Esophagus squamous epithelium (tissue), 5 donors: ENCODE measurements around the gene OR5B2. TPM values are rescaled to one million over a fixed set of nuclear protein-coding genes. Genes with fewer than 3 reads are reported as not detected.
"Not testable (repeated sequence)": the region's sequence is repeated elsewhere in the genome, so short reads cannot be mapped to it uniquely, and the experiment has no call there.

Source experiments
- DNase-seq: peaks from one replicate; lab custom pipeline; 2025; lab: John Stamatoyannopoulos, UW
- H3K27ac ChIP-seq, 4 donors: fragments of 200-600 bp; sonication (generic); one replicate each; pipeline ENCODE4 v1.5.1; 2016 to 2019; ENCODE audit warnings: mild to moderate bottlenecking in 1 of 4
- H3K27me3 ChIP-seq, 4 donors: fragments of 200-600 bp; sonication (generic); 1 replicate in 3 of 4; 2 replicates in 1 of 4; pipeline versions ENCODE4 v1.5.1 to v1.6.0; 2017 to 2021; ENCODE audit warnings: antibody characterized with exemption in 1 of 4
- H3K36me3 ChIP-seq, 3 donors: fragments of 200-600 bp; sonication (generic); one replicate each; pipeline ENCODE4 v1.5.1; 2016 to 2019
- H3K4me1 ChIP-seq, 3 donors: fragments of 200-600 bp; sonication (generic); one replicate each; pipeline ENCODE4 v1.5.1; 2017 to 2019
- H3K4me3 ChIP-seq, 4 donors: fragments of 200-600 bp; sonication (generic); 1 replicate in 3 of 4; 2 replicates in 1 of 4; pipeline ENCODE4 v1.5.1; 2016 to 2019; ENCODE audit warnings: mild to moderate bottlenecking in 2 of 4, moderate library complexity in 1 of 4
- H3K9me3 ChIP-seq, 3 donors: fragments of 200-600 bp; sonication (generic); one replicate each; pipeline ENCODE4 v1.5.1; 2016 to 2019
- POLR2A ChIP-seq, 4 donors: fragments of 450-650 bp; IDR thresholded peaks; one replicate each; pipeline ENCODE4 v1.6.1; 2017; ENCODE audit warnings: antibody characterized with exemption in 4 of 4, mild to moderate bottlenecking in 4 of 4, moderate library complexity in 3 of 4
- WGBS, 2 donors: methylation state at CpG; one replicate each; pipeline ENCODE4 v1.1.5; 2018; 5-methylcytosine and 5-hydroxymethylcytosine counted together
- intact Hi-C: fragments of 100-400 bp; cut with DNase I; formaldehyde crosslinking; loops from one replicate; pipeline ENCODE4 v1.15.0; 2022
- total RNA-seq, 4 donors: library from RNA; depleted of rRNA; stranded (reverse); fragments of >200 nt; gene quantifications; one replicate each; pipeline ENCODE4 v1.1.0, GENCODE V29; 2016
- TF ChIP-seq, protein P1 (sequence below), 6 experiments: fragments of 450-650 bp in 4 of 6; fragments of 200-600 bp in 2 of 6; sonication (generic) in 2 of 6; IDR thresholded peaks; one replicate each; pipeline ENCODE4 v1.5.1; 2016 to 2019; ENCODE audit warnings: antibody characterized with exemption in 6 of 6, mild to moderate bottlenecking in 4 of 6, moderate library complexity in 4 of 6
- donor health status: DM: yes; HTN: yes; CAD: no.

The OR5B2 gene
- total RNA-seq, 4 donors from 2014 or later: not detected

DNA sequence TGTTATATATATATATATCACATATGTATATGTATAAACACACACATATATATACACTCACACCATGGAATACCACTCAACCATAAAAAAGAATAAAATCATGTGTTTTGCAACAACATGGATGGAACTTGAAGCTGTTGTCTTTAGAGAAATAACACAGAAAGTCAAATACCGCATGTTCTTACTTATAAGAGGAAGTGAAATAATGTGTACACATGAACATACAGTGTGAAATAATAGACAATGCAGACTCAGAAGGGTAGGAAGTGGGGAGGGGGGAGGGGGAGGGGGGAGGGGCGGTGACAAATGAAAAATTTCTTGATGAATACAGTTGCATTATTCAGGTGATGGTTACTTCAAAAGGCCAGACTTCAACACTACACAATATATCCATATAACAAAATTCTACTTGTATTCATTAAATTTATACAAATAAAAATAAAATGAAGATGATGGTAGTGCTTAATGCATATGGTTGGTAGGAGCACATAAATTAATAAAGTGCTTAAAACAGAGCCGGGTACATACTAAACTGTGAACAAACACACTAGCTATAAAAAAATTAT lies 5.8 kb upstream of the OR5B2 start:
- Histone ChIP-seq H3K27ac (no peak overlapping the region), H3K36me3 (no peaks in the 10 kb centered on the region), H3K4me3 (no peak overlapping the region), H3K9me3 (no peaks in the 10 kb centered on the region), H3K27me3 (no peaks in the 10 kb centered on the region), H3K4me1 (no peaks in the 10 kb centered on the region)
- 42 to 68% methylated on average over 3 of the region's 3 CpGs for WGBS, 2 donors
- DNase-seq: no peak
- TF ChIP-seq, protein P1, sequence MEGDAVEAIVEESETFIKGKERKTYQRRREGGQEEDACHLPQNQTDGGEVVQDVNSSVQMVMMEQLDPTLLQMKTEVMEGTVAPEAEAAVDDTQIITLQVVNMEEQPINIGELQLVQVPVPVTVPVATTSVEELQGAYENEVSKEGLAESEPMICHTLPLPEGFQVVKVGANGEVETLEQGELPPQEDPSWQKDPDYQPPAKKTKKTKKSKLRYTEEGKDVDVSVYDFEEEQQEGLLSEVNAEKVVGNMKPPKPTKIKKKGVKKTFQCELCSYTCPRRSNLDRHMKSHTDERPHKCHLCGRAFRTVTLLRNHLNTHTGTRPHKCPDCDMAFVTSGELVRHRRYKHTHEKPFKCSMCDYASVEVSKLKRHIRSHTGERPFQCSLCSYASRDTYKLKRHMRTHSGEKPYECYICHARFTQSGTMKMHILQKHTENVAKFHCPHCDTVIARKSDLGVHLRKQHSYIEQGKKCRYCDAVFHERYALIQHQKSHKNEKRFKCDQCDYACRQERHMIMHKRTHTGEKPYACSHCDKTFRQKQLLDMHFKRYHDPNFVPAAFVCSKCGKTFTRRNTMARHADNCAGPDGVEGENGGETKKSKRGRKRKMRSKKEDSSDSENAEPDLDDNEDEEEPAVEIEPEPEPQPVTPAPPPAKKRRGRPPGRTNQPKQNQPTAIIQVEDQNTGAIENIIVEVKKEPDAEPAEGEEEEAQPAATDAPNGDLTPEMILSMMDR (IDR thresholded peaks at IDR 0.05): no peak
- no peak for TF ChIP-seq POLR2A (IDR thresholded peaks at IDR 0.05)
- intact Hi-C loops: no loop called here

DNA sequence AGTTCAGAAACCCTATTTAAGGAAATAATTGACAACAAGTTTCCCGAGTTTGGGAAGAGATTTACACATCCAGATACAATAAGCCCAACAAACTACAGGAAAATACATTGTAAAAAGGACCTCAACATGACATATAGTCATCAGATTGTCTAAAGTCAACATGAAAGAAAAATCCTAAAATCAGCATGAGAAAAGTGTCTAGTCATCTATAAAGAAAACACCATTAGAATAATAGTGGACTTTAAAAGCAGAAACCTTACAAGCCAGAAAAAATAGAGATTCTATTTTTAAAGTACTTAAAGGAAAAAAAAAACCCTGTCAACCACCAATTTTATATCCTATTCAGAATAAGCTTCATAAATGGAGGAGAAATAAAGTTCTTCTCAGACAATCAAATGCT lies 1.4 kb upstream of the OR5B2 start:
- Histone ChIP-seq H3K9me3 (no peaks in the 10 kb centered on the region), H3K4me3 (no peak overlapping the region), H3K27ac (no peak overlapping the region), H3K4me1 (no peaks in the 10 kb centered on the region), H3K27me3 (no peaks in the 10 kb centered on the region), H3K36me3 (no peaks in the 10 kb centered on the region)
- intact Hi-C loops: no loop called here
- 0 to 36% methylated on average over 1 of the region's 1 CpG for WGBS, 2 donors
- no peak for DNase-seq
- no peak for TF ChIP-seq POLR2A (IDR thresholded peaks at IDR 0.05)
- TF ChIP-seq, protein P1 (IDR thresholded peaks at IDR 0.05): no peak

DNA sequence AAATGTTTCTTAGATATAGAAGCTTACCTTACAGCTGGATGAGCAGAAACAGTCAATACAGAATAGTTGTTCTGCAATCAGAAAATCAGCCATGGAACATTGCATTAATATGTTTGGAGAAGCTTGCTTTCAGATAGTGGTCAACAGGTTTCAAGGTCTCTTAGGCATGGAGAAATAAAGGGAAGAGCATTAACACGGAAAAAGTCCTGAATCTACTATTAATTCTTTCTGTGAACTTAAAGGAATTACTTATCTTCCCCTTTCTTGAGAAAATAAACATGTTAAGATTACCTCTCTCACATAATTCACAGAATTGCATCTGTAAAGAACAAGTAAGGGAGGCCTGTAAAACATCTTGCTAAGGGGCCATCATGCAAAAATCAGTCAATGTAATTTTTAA lies 21.1 kb downstream of the OR5B2 start, which contains the start of gene OR5B3:
Gene OR5B3, minus strand, starts transcription at position 101 of the 400 bp plus-strand sequence. CDS start 3,465 bp downstream, outside the sequence.
- WGBS, 2 donors: 61 to 85% methylated on average over 1 of the region's 1 CpG
- no peak within 1 kb of the TSS for H3K27ac ChIP-seq
- peaks cover 0 to 17% (median 5%) of the 10 kb centered on the region in 3 donors for H3K9me3 ChIP-seq
- H3K36me3 ChIP-seq: no peaks in the 10 kb centered on the region
- TF ChIP-seq POLR2A (IDR thresholded peaks at IDR 0.05): no peak
- TF ChIP-seq, protein P1 (IDR thresholded peaks at IDR 0.05): no peak
- H3K27me3 ChIP-seq: no peaks in the 10 kb centered on the region
- no peaks in the 10 kb centered on the region for H3K4me1 ChIP-seq
- DNase-seq: no peak
- intact Hi-C loops: no loop called here
- no peak within 1 kb of the TSS for H3K4me3 ChIP-seq

DNA sequence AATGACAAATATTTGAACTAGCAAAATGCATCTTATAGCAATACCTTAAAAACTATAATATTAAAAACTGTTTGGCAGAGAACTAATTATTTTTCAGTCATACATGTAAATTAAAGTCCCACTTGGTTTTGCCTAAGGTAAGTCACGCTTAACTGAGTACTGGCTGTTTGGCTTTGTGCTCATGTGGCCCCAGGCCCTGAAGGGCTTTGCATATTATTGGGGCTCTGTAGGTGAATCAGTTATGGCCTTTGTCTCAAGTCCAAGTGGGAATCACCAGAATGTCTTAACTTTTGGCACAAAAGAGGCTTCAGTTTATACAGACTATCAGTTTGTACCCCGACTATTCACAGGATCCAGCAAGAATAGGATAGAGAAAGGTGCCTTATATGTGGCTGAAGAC lies 28.3 kb downstream of the OR5B2 start:
- H3K4me1 ChIP-seq, H3K36me3 ChIP-seq, intact Hi-C loops, H3K9me3 ChIP-seq, H3K4me3 ChIP-seq, H3K27ac ChIP-seq, H3K27me3 ChIP-seq, DNase-seq: not testable (repeated sequence)
- WGBS, 2 donors: no CpG with 5 or more reads among the region's 2 CpGs

DNA sequence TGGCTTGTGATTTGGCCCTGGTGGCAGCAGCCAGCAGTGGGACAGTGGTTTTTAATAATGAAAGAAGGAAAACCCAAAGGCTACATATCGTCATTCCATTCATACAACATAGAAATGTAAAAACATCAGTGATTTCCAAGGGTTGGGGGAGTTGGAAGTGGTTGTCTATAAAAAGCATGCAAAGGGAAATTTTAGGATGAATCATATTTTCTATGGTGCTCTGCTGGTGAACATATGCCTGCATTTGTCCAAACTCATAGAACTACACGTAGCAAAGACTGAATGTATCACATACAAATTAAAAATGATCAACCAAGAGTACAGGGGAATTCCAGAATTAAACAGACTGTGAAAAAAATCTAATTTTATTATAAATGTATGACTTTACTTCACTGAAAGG lies 32.3 kb downstream of the OR5B2 start:
- Histone ChIP-seq H3K27me3 (no peaks in the 10 kb centered on the region), H3K4me3 (no peak overlapping the region), H3K36me3 (no peaks in the 10 kb centered on the region), H3K9me3 (peaks cover 0 to 6% (median 0%) of the 10 kb centered on the region in 3 donors), H3K4me1 (no peaks in the 10 kb centered on the region), H3K27ac (no peak overlapping the region)
- DNase-seq: no peak
- TF ChIP-seq, protein P1 (IDR thresholded peaks at IDR 0.05): no peak
- no peak for TF ChIP-seq POLR2A (IDR thresholded peaks at IDR 0.05)
- WGBS, 2 donors: 52 to 62% methylated on average over 2 of the region's 2 CpGs
- intact Hi-C loops: no loop called here

DNA sequence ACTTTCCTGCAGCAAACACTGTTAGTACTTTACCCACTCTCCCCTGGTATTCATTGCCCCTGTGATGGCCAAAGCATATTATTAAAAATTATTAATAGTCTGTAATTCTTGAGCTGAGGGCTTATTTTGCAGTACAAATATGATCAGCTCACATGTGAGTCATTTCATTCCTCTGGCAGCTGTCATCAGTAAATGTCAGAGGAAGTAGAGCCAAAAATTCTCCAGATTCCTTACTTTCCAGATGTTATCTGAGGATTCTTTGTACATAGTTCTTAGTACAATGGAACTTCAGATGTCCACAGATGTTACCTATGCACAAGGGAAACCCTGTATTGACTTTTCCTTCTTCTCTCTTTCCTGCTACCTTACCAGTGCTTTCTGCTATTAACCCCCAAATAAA lies 33.7 kb downstream of the OR5B2 start:
- peaks cover 0 to 6% (median 0%) of the 10 kb centered on the region in 3 donors for H3K9me3 ChIP-seq

More for the DNA sequence above, 33.7 kb downstream of the OR5B2 start:
- H3K4me1 ChIP-seq: no peaks in the 10 kb centered on the region
- no peaks in the 10 kb centered on the region for H3K27me3 ChIP-seq
- TF ChIP-seq, protein P1 (IDR thresholded peaks at IDR 0.05): no peak
- no peak for TF ChIP-seq POLR2A (IDR thresholded peaks at IDR 0.05)
- no peak overlapping the region for H3K4me3 ChIP-seq
- no peaks in the 10 kb centered on the region for H3K36me3 ChIP-seq
- no peak for DNase-seq
- no peak overlapping the region for H3K27ac ChIP-seq
- intact Hi-C loops: no loop called here
